ENCODE data around the gene RHOH. TPM values are rescaled to one million over a fixed set of nuclear protein-coding genes. Genes with fewer than 3 reads are reported as not detected.
"Not testable (repeated sequence)": the region's sequence is repeated elsewhere in the genome, so short reads cannot be mapped to it uniquely, and the experiment has no call there.

RHOH gene
- total RNA-seq, 1 donor from 2014 or later: not detected

DNA sequence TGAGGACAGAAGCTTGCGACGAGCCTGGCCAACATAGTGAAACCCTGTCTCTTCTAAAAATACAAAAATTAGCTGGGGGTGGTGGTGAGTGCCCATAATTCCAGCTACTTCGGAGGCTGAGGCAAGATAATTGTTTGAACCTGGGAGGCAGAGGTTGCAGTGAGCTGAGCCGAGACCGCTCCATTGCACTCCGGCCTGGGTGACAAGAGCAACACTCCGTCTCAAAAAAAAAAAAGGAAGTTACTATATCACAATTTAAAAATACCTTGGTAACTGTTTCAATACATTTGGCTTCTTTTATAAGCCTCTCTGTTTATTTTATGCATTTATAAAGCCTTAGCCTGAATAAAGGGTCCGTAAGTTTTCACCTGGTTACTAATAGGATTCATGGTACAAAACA lies 91.7 kb downstream of the RHOH start:
- H3K9me3 Mint-ChIP-seq (ENCODE audit: unreplicated experiment): no peaks in the 10 kb centered on the region
- H3K9ac ChIP-seq (ENCODE audit: low read length): no peak overlapping the region
- H3K27me3 ChIP-seq (ENCODE audit: insufficient read depth, low read length): no peaks in the 10 kb centered on the region
- no peak overlapping the region for H3K4me3 Mint-ChIP-seq (ENCODE audit: unreplicated experiment)
- H3K27me3 Mint-ChIP-seq (ENCODE audit: low read depth, unreplicated experiment): peaks cover 16% of the 10 kb centered on the region
- no peak for TF ChIP-seq EZH2 (IDR thresholded peaks at IDR 0.05; ENCODE audit: insufficient read depth, low read length)
- TF ChIP-seq, protein P1, sequence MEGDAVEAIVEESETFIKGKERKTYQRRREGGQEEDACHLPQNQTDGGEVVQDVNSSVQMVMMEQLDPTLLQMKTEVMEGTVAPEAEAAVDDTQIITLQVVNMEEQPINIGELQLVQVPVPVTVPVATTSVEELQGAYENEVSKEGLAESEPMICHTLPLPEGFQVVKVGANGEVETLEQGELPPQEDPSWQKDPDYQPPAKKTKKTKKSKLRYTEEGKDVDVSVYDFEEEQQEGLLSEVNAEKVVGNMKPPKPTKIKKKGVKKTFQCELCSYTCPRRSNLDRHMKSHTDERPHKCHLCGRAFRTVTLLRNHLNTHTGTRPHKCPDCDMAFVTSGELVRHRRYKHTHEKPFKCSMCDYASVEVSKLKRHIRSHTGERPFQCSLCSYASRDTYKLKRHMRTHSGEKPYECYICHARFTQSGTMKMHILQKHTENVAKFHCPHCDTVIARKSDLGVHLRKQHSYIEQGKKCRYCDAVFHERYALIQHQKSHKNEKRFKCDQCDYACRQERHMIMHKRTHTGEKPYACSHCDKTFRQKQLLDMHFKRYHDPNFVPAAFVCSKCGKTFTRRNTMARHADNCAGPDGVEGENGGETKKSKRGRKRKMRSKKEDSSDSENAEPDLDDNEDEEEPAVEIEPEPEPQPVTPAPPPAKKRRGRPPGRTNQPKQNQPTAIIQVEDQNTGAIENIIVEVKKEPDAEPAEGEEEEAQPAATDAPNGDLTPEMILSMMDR (IDR thresholded peaks at IDR 0.05; ENCODE audit: insufficient read depth, low read depth, low read length): no peak
- H3K4me1 Mint-ChIP-seq (ENCODE audit: low read depth, unreplicated experiment): peaks cover 7% of the 10 kb centered on the region
- FAIRE-seq (no peak), DNase-seq (ENCODE audit: low read depth) (no peak)
- no peaks in the 10 kb centered on the region for H3K36me3 Mint-ChIP-seq (ENCODE audit: low read depth, unreplicated experiment)
- H3K79me2 ChIP-seq (ENCODE audit: insufficient read depth, low read length): no peaks in the 10 kb centered on the region
- H2AFZ ChIP-seq (ENCODE audit: low read depth, low read length): no peak overlapping the region
- no peaks in the 10 kb centered on the region for H3K36me3 ChIP-seq (ENCODE audit: insufficient read depth, low read length)
- no peaks in the 10 kb centered on the region for H3K9me3 ChIP-seq (ENCODE audit: insufficient read depth, low read depth, low read length)
- H3K4me2 ChIP-seq (ENCODE audit: low read length): no peak overlapping the region
- no peaks in the 10 kb centered on the region for H3K4me1 ChIP-seq (ENCODE audit: insufficient read depth, low read length)
- H3K4me3 ChIP-seq (ENCODE audit: insufficient read depth, low read depth, low read length): no peak overlapping the region
- no peak overlapping the region for H3K27ac ChIP-seq (ENCODE audit: low read depth, low read length)
- no peaks in the 10 kb centered on the region for H4K20me1 ChIP-seq (ENCODE audit: insufficient read depth, low read length)
- no peak overlapping the region for H3K27ac Mint-ChIP-seq (ENCODE audit: unreplicated experiment)

DNA sequence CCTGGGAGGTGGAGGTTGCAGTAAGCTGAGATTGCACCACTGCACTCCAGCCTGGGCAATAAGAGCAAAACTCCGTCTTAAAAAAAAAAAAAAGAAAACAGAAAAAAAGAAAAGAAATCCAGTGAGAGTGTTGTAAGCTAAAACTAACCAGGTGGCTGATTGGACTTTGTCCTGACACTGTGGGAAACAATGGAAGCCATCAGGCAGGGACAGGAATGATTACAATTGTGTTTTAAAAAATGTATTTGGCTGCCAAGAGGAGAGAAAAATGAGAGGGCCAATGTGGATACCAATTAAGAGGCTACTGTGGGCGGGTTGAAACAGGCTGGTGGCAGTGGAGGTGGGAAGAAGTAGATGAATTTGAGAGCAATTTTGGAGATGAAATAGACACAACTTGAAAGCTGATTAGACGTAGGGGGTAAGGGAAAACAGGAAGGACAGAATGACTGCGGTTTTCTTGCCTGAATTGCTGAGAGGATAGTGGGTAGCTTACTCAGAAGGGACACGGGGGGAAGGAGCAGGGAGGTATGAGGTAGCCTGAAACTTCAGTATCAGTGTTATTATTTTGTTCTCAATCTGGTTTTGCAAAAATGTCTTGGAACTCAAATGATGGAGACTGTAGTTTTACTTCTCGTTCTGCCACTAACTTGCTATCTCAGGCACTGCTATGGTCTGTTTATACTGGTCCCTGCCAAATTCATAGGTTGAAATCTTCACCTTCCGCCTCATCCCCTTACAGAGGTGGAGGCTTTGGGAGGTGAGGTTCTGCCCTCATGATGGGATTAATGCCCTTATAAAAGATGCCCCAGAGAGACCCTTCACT lies 92.7 kb downstream of the RHOH start:
- no peaks in the 10 kb centered on the region for H3K36me3 ChIP-seq (ENCODE audit: insufficient read depth, low read length)
- H3K27me3 ChIP-seq (ENCODE audit: insufficient read depth, low read length): no peaks in the 10 kb centered on the region
- no peak overlapping the region for H3K4me3 Mint-ChIP-seq (ENCODE audit: unreplicated experiment)
- TF ChIP-seq, protein P1 (IDR thresholded peaks at IDR 0.05; ENCODE audit: insufficient read depth, low read depth, low read length): no peak
- no peak for TF ChIP-seq EZH2 (IDR thresholded peaks at IDR 0.05; ENCODE audit: insufficient read depth, low read length)
- peaks cover 7% of the 10 kb centered on the region for H3K4me1 Mint-ChIP-seq (ENCODE audit: low read depth, unreplicated experiment)
- H2AFZ ChIP-seq (ENCODE audit: low read depth, low read length): peak overlapping the region; percentile 8
- H3K9ac ChIP-seq (ENCODE audit: low read length): no peak overlapping the region
- H3K27ac ChIP-seq (ENCODE audit: low read depth, low read length): no peak overlapping the region
- no peaks in the 10 kb centered on the region for H3K79me2 ChIP-seq (ENCODE audit: insufficient read depth, low read length)
- no peaks in the 10 kb centered on the region for H3K4me1 ChIP-seq (ENCODE audit: insufficient read depth, low read length)
- no peak overlapping the region for H3K4me3 ChIP-seq (ENCODE audit: insufficient read depth, low read depth, low read length)
- no peak overlapping the region for H3K27ac Mint-ChIP-seq (ENCODE audit: unreplicated experiment)
- H3K27me3 Mint-ChIP-seq (ENCODE audit: low read depth, unreplicated experiment): peaks cover 13% of the 10 kb centered on the region
- no peaks in the 10 kb centered on the region for H4K20me1 ChIP-seq (ENCODE audit: insufficient read depth, low read length)
- peak; percentile 35 for DNase-seq (ENCODE audit: low read depth)
- H3K9me3 Mint-ChIP-seq (ENCODE audit: unreplicated experiment): no peaks in the 10 kb centered on the region
- no peak overlapping the region for H3K4me2 ChIP-seq (ENCODE audit: low read length)
- FAIRE-seq: no peak
- H3K9me3 ChIP-seq (ENCODE audit: insufficient read depth, low read depth, low read length): no peaks in the 10 kb centered on the region
- H3K36me3 Mint-ChIP-seq (ENCODE audit: low read depth, unreplicated experiment): no peaks in the 10 kb centered on the region

- H3K9me3 Mint-ChIP-seq (ENCODE audit: unreplicated experiment); H3K9me3 ChIP-seq (ENCODE audit: insufficient read depth, low read depth, low read length); H3K79me2 ChIP-seq (ENCODE audit: insufficient read depth, low read length); H3K9ac ChIP-seq (ENCODE audit: low read length); H3K27ac Mint-ChIP-seq (ENCODE audit: unreplicated experiment); H3K27me3 ChIP-seq (ENCODE audit: insufficient read depth, low read length); FAIRE-seq; H3K4me3 ChIP-seq (ENCODE audit: insufficient read depth, low read depth, low read length); H3K27me3 Mint-ChIP-seq (ENCODE audit: low read depth, unreplicated experiment); H3K4me1 Mint-ChIP-seq (ENCODE audit: low read depth, unreplicated experiment); H2AFZ ChIP-seq (ENCODE audit: low read depth, low read length); H4K20me1 ChIP-seq (ENCODE audit: insufficient read depth, low read length); H3K36me3 Mint-ChIP-seq (ENCODE audit: low read depth, unreplicated experiment); H3K4me2 ChIP-seq (ENCODE audit: low read length); H3K4me3 Mint-ChIP-seq (ENCODE audit: unreplicated experiment); H3K4me1 ChIP-seq (ENCODE audit: insufficient read depth, low read length); H3K27ac ChIP-seq (ENCODE audit: low read depth, low read length); H3K36me3 ChIP-seq (ENCODE audit: insufficient read depth, low read length): not testable (repeated sequence)
- peak; percentile 40 for DNase-seq (ENCODE audit: low read depth)
These were observed 93.9 kb downstream of the RHOH start for GRCh38 chr4:40290611-40291186.

Data from astrocyte (in vitro differentiated cells and primary cell).